ENCODE results near the gene BCL3. TPM values are rescaled to one million over a fixed set of nuclear protein-coding genes. Genes with fewer than 3 reads are reported as not detected.
A peak's percentile ranks its signal among the peaks of the same experiment; 100 is the strongest.

The BCL3 gene
- total and polyA plus RNA-seq, 10 of the 15 experiments (the other 5 are each of a cell fraction or from before 2014, with no cell fraction given): 0.55 to 22.7 (median 3.6) TPM

DNA sequence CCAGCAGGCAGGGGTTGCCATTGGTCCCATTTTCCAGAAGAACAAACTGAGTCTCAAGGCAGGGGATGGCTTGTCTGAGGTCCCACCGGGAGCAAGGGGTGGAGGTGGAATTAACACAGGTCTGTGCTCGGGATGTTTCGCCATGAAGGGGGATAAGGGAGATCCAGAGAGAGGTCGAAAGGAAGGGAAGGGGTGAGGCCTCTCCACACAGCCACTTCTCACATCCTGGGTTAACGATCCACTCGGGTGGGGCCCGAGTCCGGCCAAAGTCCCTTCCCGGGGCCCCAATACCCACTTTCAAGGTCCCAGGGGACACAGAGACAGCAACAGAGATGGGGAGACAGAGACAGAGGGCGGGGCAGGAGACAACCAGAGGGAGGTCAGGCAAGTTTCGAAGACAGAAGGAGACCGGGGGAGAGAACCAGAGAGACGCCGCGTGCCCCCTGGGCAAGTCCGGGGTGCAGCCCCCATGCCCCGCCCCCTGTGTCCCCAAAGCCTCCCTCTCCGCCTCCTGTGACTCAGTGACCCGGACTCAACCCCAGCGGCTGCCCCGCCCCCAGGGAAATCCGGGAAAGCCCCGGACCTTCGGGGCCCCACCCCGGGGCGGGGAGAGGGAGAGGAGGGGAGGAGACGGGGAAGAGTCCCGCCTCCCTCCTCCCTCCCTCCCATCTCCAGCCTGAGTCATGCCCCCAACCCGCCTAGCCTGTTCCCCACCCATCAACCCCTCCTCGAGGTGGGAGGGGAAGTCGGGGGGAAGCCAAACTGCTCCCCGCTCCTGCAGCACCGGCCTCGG, 1.4 kb upstream of the BCL3 start (continued):
- TF ChIP-seq TARDBP (IDR thresholded peaks at IDR 0.05; ENCODE audit: borderline replicate concordance) (0 out of 2 replicates have a peak, but pooled peaks have one; percentile 27), IKZF2 (IDR thresholded peaks at IDR 0.05) (no peak), POLR2A (IDR thresholded peaks at IDR 0.05; ENCODE audit: low read depth, low read length) (peak; percentile 65), TCF7 (IDR thresholded peaks at IDR 0.05; ENCODE audit: borderline replicate concordance) (no peak), MYB (IDR thresholded peaks at IDR 0.05; ENCODE audit: borderline replicate concordance, low read depth, low read length) (no peak), TAF1 (IDR thresholded peaks at IDR 0.05; ENCODE audit: borderline replicate concordance, low read depth, low read length) (no peak), POLR2AphosphoS5 (IDR thresholded peaks at IDR 0.05; ENCODE audit: low read length) (peak; percentile 53; the same call in 1 of the 2 replicates), IKZF1 (conservative IDR thresholded peaks at IDR 0.05) (peak; percentile 47; the same call in 1 of the 2 replicates), CREM (IDR thresholded peaks at IDR 0.05; ENCODE audit: low read depth) (no peak), MEF2B (IDR thresholded peaks at IDR 0.05; ENCODE audit: partially characterized antibody, poor library complexity, severe bottlenecking) (peak; percentile 95), SREBF2 (IDR thresholded peaks at IDR 0.05; ENCODE audit: low read length) (no peak), RAD51 (IDR thresholded peaks at IDR 0.05) (no peak), NR2C1 (IDR thresholded peaks at IDR 0.05) (0 out of 2 replicates have a peak, but pooled peaks have one; percentile 4), HCFC1 (IDR thresholded peaks at IDR 0.05; ENCODE audit: low read length) (no peak), BACH1 (IDR thresholded peaks at IDR 0.05; ENCODE audit: borderline replicate concordance) (no peak), NBN (IDR thresholded peaks at IDR 0.05) (0 out of 2 replicates have a peak, but pooled peaks have one; percentile 43), HDGF (IDR thresholded peaks at IDR 0.05) (peak; percentile 40; the same call in 1 of the 2 replicates), ZNF274 (IDR thresholded peaks at IDR 0.05; ENCODE audit: insufficient read depth, insufficient read length) (no peak), FOXM1 (IDR thresholded peaks at IDR 0.05; ENCODE audit: low read depth, low read length) (no peak), STAT1 (conservative IDR thresholded peaks at IDR 0.05) (no peak), SPI1 (IDR thresholded peaks at IDR 0.05; ENCODE audit: borderline replicate concordance, insufficient read depth, low read depth, low read length) (peak; percentile 29; the same call in 1 of the 2 replicates), ESRRA (IDR thresholded peaks at IDR 0.05; ENCODE audit: low read length) (no peak)
- TF ChIP-seq, protein P1, sequence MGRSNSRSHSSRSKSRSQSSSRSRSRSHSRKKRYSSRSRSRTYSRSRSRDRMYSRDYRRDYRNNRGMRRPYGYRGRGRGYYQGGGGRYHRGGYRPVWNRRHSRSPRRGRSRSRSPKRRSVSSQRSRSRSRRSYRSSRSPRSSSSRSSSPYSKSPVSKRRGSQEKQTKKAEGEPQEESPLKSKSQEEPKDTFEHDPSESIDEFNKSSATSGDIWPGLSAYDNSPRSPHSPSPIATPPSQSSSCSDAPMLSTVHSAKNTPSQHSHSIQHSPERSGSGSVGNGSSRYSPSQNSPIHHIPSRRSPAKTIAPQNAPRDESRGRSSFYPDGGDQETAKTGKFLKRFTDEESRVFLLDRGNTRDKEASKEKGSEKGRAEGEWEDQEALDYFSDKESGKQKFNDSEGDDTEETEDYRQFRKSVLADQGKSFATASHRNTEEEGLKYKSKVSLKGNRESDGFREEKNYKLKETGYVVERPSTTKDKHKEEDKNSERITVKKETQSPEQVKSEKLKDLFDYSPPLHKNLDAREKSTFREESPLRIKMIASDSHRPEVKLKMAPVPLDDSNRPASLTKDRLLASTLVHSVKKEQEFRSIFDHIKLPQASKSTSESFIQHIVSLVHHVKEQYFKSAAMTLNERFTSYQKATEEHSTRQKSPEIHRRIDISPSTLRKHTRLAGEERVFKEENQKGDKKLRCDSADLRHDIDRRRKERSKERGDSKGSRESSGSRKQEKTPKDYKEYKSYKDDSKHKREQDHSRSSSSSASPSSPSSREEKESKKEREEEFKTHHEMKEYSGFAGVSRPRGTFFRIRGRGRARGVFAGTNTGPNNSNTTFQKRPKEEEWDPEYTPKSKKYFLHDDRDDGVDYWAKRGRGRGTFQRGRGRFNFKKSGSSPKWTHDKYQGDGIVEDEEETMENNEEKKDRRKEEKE (IDR thresholded peaks at IDR 0.05): no peak
- TF ChIP-seq, protein P2, sequence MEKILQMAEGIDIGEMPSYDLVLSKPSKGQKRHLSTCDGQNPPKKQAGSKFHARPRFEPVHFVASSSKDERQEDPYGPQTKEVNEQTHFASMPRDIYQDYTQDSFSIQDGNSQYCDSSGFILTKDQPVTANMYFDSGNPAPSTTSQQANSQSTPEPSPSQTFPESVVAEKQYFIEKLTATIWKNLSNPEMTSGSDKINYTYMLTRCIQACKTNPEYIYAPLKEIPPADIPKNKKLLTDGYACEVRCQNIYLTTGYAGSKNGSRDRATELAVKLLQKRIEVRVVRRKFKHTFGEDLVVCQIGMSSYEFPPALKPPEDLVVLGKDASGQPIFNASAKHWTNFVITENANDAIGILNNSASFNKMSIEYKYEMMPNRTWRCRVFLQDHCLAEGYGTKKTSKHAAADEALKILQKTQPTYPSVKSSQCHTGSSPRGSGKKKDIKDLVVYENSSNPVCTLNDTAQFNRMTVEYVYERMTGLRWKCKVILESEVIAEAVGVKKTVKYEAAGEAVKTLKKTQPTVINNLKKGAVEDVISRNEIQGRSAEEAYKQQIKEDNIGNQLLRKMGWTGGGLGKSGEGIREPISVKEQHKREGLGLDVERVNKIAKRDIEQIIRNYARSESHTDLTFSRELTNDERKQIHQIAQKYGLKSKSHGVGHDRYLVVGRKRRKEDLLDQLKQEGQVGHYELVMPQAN (conservative IDR thresholded peaks at IDR 0.05): no peak
- TF ChIP-seq, protein P3, sequence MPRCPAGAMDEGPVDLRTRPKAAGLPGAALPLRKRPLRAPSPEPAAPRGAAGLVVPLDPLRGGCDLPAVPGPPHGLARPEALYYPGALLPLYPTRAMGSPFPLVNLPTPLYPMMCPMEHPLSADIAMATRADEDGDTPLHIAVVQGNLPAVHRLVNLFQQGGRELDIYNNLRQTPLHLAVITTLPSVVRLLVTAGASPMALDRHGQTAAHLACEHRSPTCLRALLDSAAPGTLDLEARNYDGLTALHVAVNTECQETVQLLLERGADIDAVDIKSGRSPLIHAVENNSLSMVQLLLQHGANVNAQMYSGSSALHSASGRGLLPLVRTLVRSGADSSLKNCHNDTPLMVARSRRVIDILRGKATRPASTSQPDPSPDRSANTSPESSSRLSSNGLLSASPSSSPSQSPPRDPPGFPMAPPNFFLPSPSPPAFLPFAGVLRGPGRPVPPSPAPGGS (IDR thresholded peaks at IDR 0.05; ENCODE audit: borderline replicate concordance, insufficient read depth, low read depth, low read length, poor library complexity, severe bottlenecking): peak; percentile 29
